Fibroblast of lung (primary cell): Measurements from ENCODE around the gene WDR55. TPM values are rescaled to one million over a fixed set of nuclear protein-coding genes. Genes with fewer than 3 reads are reported as not detected.
"Not testable (repeated sequence)": the region's sequence is repeated elsewhere in the genome, so short reads cannot be mapped to it uniquely, and the experiment has no call there.

Experiments used
- DNase-seq, 2 donors: peaks; one replicate each; pipeline versions ENCODE4 v3.0.0 to v3.0.0-alpha.2; 2010; ENCODE audit warnings: low read depth in 2 of 2
- H2AFZ ChIP-seq: 2 replicates; pipeline ENCODE4 v1.5.1; 2012; ENCODE audit warnings: low read length, control low read depth, inconsistent platforms
- H3K27ac ChIP-seq: 2 replicates; pipeline ENCODE4 v1.5.1; 2011; ENCODE audit warnings: low read length, control low read depth; ENCODE audit not compliant: insufficient read depth
- H3K27me3 ChIP-seq: 2 replicates; pipeline ENCODE4 v1.5.1; 2011; ENCODE audit warnings: mild to moderate bottlenecking, low read length; ENCODE audit not compliant: control insufficient read depth, insufficient read depth
- H3K36me3 ChIP-seq: 2 replicates; pipeline ENCODE4 v1.5.1; 2011; ENCODE audit warnings: low read length; ENCODE audit not compliant: control insufficient read depth, insufficient read depth
- H3K4me1 ChIP-seq: 2 replicates; pipeline ENCODE4 v1.5.1; 2011; ENCODE audit warnings: low read length; ENCODE audit not compliant: control insufficient read depth, insufficient read depth; ENCODE audit errors: extremely low read depth
- H3K4me2 ChIP-seq: 2 replicates; pipeline ENCODE4 v1.5.1; 2011; ENCODE audit warnings: low read length, control low read depth; ENCODE audit not compliant: insufficient read depth; ENCODE audit errors: extremely low read depth
- H3K4me3 ChIP-seq, 4 experiments: fragments of 200-600 bp in 1 of 4; sonication (generic) in 1 of 4; replicated peaks in 1 of 4; 2 replicates each; pipeline ENCODE4 v1.5.1; 2011 to 2016; ENCODE audit warnings: low read length in 4 of 4, low read depth in 3 of 4, mild to moderate bottlenecking in 3 of 4, control low read depth in 2 of 4, inconsistent platforms in 1 of 4, mixed read lengths in 1 of 4; ENCODE audit not compliant: insufficient read depth in 1 of 4; ENCODE audit errors: control extremely low read depth in 1 of 4
- H3K79me2 ChIP-seq: 2 replicates; pipeline ENCODE4 v1.5.1; 2012; ENCODE audit warnings: mild to moderate bottlenecking, low read length, inconsistent platforms; ENCODE audit not compliant: control insufficient read depth, insufficient read depth
- H3K9ac ChIP-seq: 2 replicates; pipeline ENCODE4 v1.5.1; 2011; ENCODE audit warnings: mild to moderate bottlenecking, low read length, control low read depth; ENCODE audit not compliant: insufficient read depth
- H3K9me3 ChIP-seq: 2 replicates; pipeline ENCODE4 v1.5.1; 2012; ENCODE audit warnings: low read depth, low read length; ENCODE audit not compliant: control insufficient read depth, insufficient read depth
- H4K20me1 ChIP-seq: 2 replicates; pipeline ENCODE4 v1.5.1; 2011; ENCODE audit warnings: low read length; ENCODE audit not compliant: control insufficient read depth, insufficient read depth; ENCODE audit errors: extremely low read depth
- EZH2 ChIP-seq: IDR thresholded peaks from 2 replicates; pipeline ENCODE4 v1.5.1; 2012; ENCODE audit warnings: low read length, control low read depth, mild to moderate bottlenecking; ENCODE audit errors: missing control alignments
- polyA plus RNA-seq, 2 donors: library from polyadenylated mRNA; depleted of rRNA in 1 of 2; stranded (reverse) in 1 of 2; unstranded in 1 of 2; fragments of >200 nt; gene quantifications; 2 replicates each; pipeline ENCODE4 v1.2.1, GENCODE V29; 2011 to 2012; ENCODE audit warnings: missing spikeins in 1 of 2
- total RNA-seq: library from RNA; depleted of rRNA; stranded (reverse); fragments of >200 nt; gene quantifications from 2 replicates; pipeline ENCODE4 v1.2.1, GENCODE V29; 2014
- TF ChIP-seq, protein P1 (sequence below), 2 donors: IDR thresholded peaks in 1 of 2; conservative IDR thresholded peaks in 1 of 2; 1 replicate in 1 of 2; 2 replicates in 1 of 2; pipeline ENCODE4 v1.5.1; 2011 to 2012; ENCODE audit warnings: low read length in 2 of 2, control low read depth in 1 of 2, inconsistent platforms in 1 of 2, low read depth in 1 of 2, mild to moderate bottlenecking in 1 of 2

WDR55 gene
- total and polyA plus RNA-seq, 2 donors (not counting 1 experiment from before 2014, with no cell fraction given), result 18.8 to 28.4 TPM

DNA sequence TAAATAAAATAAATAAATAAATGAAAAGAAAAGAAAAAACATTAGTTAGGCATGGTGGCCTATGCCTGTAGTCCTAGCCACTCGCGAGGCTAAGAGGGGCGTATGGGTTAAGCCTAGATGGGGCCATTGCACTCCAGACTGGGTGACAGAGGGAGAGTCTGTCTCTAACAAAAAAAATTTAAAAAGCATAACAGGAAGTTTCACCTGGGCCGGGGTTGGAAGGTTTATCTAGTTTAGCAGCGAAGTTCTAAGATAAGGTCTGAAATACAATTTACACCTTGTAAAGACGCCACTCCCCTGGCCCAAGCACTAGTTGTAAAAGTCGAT, 53.5 kb downstream of the WDR55 start:
- Histone ChIP-seq H3K27me3 (no peaks in the 10 kb centered on the region), H3K9ac (no peak overlapping the region), H3K4me3 (no peak overlapping the region), H3K9me3 (no peaks in the 10 kb centered on the region), H3K79me2 (no peaks in the 10 kb centered on the region), H4K20me1 (no peaks in the 10 kb centered on the region), H3K27ac (no peak overlapping the region), H2AFZ (no peak overlapping the region), H3K36me3 (no peaks in the 10 kb centered on the region), H3K4me1 (no peaks in the 10 kb centered on the region), H3K4me2 (no peak overlapping the region)
- no peak for DNase-seq
- TF ChIP-seq EZH2, result no peak
- TF ChIP-seq, protein P1, sequence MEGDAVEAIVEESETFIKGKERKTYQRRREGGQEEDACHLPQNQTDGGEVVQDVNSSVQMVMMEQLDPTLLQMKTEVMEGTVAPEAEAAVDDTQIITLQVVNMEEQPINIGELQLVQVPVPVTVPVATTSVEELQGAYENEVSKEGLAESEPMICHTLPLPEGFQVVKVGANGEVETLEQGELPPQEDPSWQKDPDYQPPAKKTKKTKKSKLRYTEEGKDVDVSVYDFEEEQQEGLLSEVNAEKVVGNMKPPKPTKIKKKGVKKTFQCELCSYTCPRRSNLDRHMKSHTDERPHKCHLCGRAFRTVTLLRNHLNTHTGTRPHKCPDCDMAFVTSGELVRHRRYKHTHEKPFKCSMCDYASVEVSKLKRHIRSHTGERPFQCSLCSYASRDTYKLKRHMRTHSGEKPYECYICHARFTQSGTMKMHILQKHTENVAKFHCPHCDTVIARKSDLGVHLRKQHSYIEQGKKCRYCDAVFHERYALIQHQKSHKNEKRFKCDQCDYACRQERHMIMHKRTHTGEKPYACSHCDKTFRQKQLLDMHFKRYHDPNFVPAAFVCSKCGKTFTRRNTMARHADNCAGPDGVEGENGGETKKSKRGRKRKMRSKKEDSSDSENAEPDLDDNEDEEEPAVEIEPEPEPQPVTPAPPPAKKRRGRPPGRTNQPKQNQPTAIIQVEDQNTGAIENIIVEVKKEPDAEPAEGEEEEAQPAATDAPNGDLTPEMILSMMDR (conservative IDR thresholded peaks at IDR 0.05 in 1 of 2, IDR thresholded peaks at IDR 0.05 in 1 of 2; ENCODE audit: low read depth in 1 of 2, low read length in 2 of 2), result no peak

DNA sequence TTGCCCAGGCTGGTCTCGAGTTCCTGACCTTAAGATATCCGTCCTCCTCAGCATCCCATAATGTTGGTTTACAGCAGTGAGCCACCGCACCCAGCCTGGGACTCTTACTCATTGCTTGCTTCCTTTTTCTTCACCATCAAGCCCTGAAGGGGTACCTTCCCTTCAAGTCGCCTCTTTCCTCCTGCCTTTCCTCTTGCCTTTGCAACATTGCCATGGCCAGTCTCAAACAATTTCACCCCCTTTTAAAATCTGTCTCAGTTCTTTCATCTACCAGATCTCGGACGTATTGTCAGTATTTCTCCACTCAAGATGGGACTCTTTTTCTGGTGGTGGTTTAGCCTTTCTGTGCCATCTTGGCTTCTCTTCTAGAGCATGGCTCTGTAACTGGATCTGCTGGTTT, 56.0 kb downstream of the WDR55 start:
- not testable (repeated sequence) for DNase-seq, H3K4me1 ChIP-seq, H3K36me3 ChIP-seq, H3K9ac ChIP-seq, H3K9me3 ChIP-seq, H3K4me3 ChIP-seq, H4K20me1 ChIP-seq, H3K79me2 ChIP-seq, H3K27ac ChIP-seq, H2AFZ ChIP-seq, H3K4me2 ChIP-seq, H3K27me3 ChIP-seq

GRCh38 chr5:140721395-140721794, 56.7 kb downstream of the WDR55 start:
- not testable (repeated sequence) for H3K27ac ChIP-seq, DNase-seq, H3K4me1 ChIP-seq, H3K79me2 ChIP-seq, H3K4me3 ChIP-seq, H3K9me3 ChIP-seq, H3K9ac ChIP-seq, H2AFZ ChIP-seq, H3K27me3 ChIP-seq, H4K20me1 ChIP-seq, H3K36me3 ChIP-seq, H3K4me2 ChIP-seq

Other genes starting within 250 kb of the WDR55 start
- 1.8 and 2.3 TPM in 2 replicates for gene EIF4EBP3, start 117.2 kb upstream of the WDR55 start, total RNA-seq
- gene EIF4EBP3, start 117.2 kb upstream of the WDR55 start, polyA plus RNA-seq, result 3.0 and 3.1 TPM in 2 replicates
- 28.0 and 39.1 TPM in 2 replicates for gene SRA1, start 107.4 kb upstream of the WDR55 start, total RNA-seq
- 55.5 and 72.3 TPM in 2 replicates for gene SRA1, start 107.4 kb upstream of the WDR55 start, polyA plus RNA-seq
- 18.0 and 19.8 TPM in 2 replicates for gene APBB3, start 100.3 kb upstream of the WDR55 start, total RNA-seq
- 8.7 and 11.7 TPM in 2 replicates for gene APBB3, start 100.3 kb upstream of the WDR55 start, polyA plus RNA-seq
- 9.0 and 21.5 TPM in 2 replicates for gene SLC35A4, start 100.1 kb upstream of the WDR55 start, total RNA-seq
- gene SLC35A4, start 100.1 kb upstream of the WDR55 start, polyA plus RNA-seq, result 79.2 and 111 TPM in 2 replicates
- 4.1 and 10.9 TPM in 2 replicates for gene CD14, start 31.7 kb upstream of the WDR55 start, total RNA-seq
- 0.32 and 0.45 TPM in 2 replicates for gene CD14, start 31.7 kb upstream of the WDR55 start, polyA plus RNA-seq
- gene TMCO6, start 25.5 kb upstream of the WDR55 start, total RNA-seq, result 13.6 and 18.0 TPM in 2 replicates
- gene TMCO6, start 25.5 kb upstream of the WDR55 start, polyA plus RNA-seq, result 6.6 and 7.6 TPM in 2 replicates
- 39.8 and 64.9 TPM in 2 replicates for gene NDUFA2, start 17.3 kb upstream of the WDR55 start, total RNA-seq
- 57.9 and 65.9 TPM in 2 replicates for gene NDUFA2, start 17.3 kb upstream of the WDR55 start, polyA plus RNA-seq
- gene IK, start 17.1 kb upstream of the WDR55 start, total RNA-seq, result 96.6 and 96.9 TPM in 2 replicates
- gene IK, start 17.1 kb upstream of the WDR55 start, polyA plus RNA-seq, result 155 and 170 TPM in 2 replicates
- under 0.01 and 0.33 TPM in 2 replicates for gene DND1, start 8.7 kb downstream of the WDR55 start, total RNA-seq
- gene DND1, start 8.7 kb downstream of the WDR55 start, polyA plus RNA-seq, result 0.15 and 0.21 TPM in 2 replicates
- 51.9 and 53.2 TPM in 2 replicates for gene HARS1, start 26.5 kb downstream of the WDR55 start, total RNA-seq
- 85.8 and 110 TPM in 2 replicates for gene HARS1, start 26.5 kb downstream of the WDR55 start, polyA plus RNA-seq
- 26.2 and 30.1 TPM in 2 replicates for gene HARS2, start 26.6 kb downstream of the WDR55 start, total RNA-seq
- 27.1 and 27.8 TPM in 2 replicates for gene HARS2, start 26.6 kb downstream of the WDR55 start, polyA plus RNA-seq
- gene ZMAT2, start 35.5 kb downstream of the WDR55 start, total RNA-seq, result 69.4 and 77.0 TPM in 2 replicates
- 85.5 and 85.6 TPM in 2 replicates for gene ZMAT2, start 35.5 kb downstream of the WDR55 start, polyA plus RNA-seq
- gene PCDHA1, start 121.2 kb downstream of the WDR55 start, total RNA-seq, result under 0.01 TPM in 2 replicates
- 0.05 and 0.12 TPM in 2 replicates for gene PCDHA1, start 121.2 kb downstream of the WDR55 start, polyA plus RNA-seq
- gene PCDHA2, start 129.9 kb downstream of the WDR55 start, total RNA-seq, result under 0.01 and 0.33 TPM in 2 replicates
- gene PCDHA2, start 129.9 kb downstream of the WDR55 start, polyA plus RNA-seq, result 0.10 TPM in 1 of 2 replicates, not detected in the other
- gene PCDHA3, start 136.2 kb downstream of the WDR55 start, total RNA-seq, result 0.26 and 1.2 TPM in 2 replicates
- gene PCDHA3, start 136.2 kb downstream of the WDR55 start, polyA plus RNA-seq, result 0.07 and 0.89 TPM in 2 replicates
- 0.51 and 1.2 TPM in 2 replicates for gene PCDHA4, start 142.2 kb downstream of the WDR55 start, total RNA-seq
- 0.05 and 0.42 TPM in 2 replicates for gene PCDHA4, start 142.2 kb downstream of the WDR55 start, polyA plus RNA-seq
- gene PCDHA5, start 156.7 kb downstream of the WDR55 start, total RNA-seq, result 0.33 TPM in 1 of 2 replicates, not detected in the other
- 0.01 and 0.24 TPM in 2 replicates for gene PCDHA5, start 156.7 kb downstream of the WDR55 start, polyA plus RNA-seq
- gene PCDHA6, start 163.1 kb downstream of the WDR55 start, total RNA-seq, result 0.51 and 3.6 TPM in 2 replicates
- gene PCDHA6, start 163.1 kb downstream of the WDR55 start, polyA plus RNA-seq, result 0.11 and 2.8 TPM in 2 replicates
- 0.26 and 2.1 TPM in 2 replicates for gene PCDHA7, start 169.4 kb downstream of the WDR55 start, total RNA-seq
- gene PCDHA7, start 169.4 kb downstream of the WDR55 start, polyA plus RNA-seq, result 0.10 and 2.5 TPM in 2 replicates
- gene PCDHA8, start 176.3 kb downstream of the WDR55 start, total RNA-seq, result under 0.01 and 0.33 TPM in 2 replicates
- 0.01 and 0.33 TPM in 2 replicates for gene PCDHA8, start 176.3 kb downstream of the WDR55 start, polyA plus RNA-seq
- 0.26 and 0.33 TPM in 2 replicates for gene PCDHA9, start 183.5 kb downstream of the WDR55 start, total RNA-seq
- gene PCDHA9, start 183.5 kb downstream of the WDR55 start, polyA plus RNA-seq, result 0.03 TPM in 1 of 2 replicates, not detected in the other
- 0.26 and 0.66 TPM in 2 replicates for gene PCDHA10, start 191.0 kb downstream of the WDR55 start, total RNA-seq
- gene PCDHA10, start 191.0 kb downstream of the WDR55 start, polyA plus RNA-seq, result 0.09 and 2.0 TPM in 2 replicates
- gene PCDHA11, start 204.1 kb downstream of the WDR55 start, total RNA-seq, result 0.51 and 0.66 TPM in 2 replicates
- 0.15 TPM in 1 of 2 replicates, not detected in the other for gene PCDHA11, start 204.1 kb downstream of the WDR55 start, polyA plus RNA-seq
- 0.26 and 0.50 TPM in 2 replicates for gene PCDHA12, start 210.4 kb downstream of the WDR55 start, total RNA-seq
- not detected in 2 replicates for gene PCDHA12, start 210.4 kb downstream of the WDR55 start, polyA plus RNA-seq
- under 0.01 and 0.33 TPM in 2 replicates for gene PCDHA13, start 217.2 kb downstream of the WDR55 start, total RNA-seq
- 0.02 TPM in 1 of 2 replicates, not detected in the other for gene PCDHA13, start 217.2 kb downstream of the WDR55 start, polyA plus RNA-seq